ENCODE measurements around the gene TBX5.

TBX5 gene
- 0 to 0.36 (median 0.09) reads per million in 4 experiments for total RNA-seq

DNA sequence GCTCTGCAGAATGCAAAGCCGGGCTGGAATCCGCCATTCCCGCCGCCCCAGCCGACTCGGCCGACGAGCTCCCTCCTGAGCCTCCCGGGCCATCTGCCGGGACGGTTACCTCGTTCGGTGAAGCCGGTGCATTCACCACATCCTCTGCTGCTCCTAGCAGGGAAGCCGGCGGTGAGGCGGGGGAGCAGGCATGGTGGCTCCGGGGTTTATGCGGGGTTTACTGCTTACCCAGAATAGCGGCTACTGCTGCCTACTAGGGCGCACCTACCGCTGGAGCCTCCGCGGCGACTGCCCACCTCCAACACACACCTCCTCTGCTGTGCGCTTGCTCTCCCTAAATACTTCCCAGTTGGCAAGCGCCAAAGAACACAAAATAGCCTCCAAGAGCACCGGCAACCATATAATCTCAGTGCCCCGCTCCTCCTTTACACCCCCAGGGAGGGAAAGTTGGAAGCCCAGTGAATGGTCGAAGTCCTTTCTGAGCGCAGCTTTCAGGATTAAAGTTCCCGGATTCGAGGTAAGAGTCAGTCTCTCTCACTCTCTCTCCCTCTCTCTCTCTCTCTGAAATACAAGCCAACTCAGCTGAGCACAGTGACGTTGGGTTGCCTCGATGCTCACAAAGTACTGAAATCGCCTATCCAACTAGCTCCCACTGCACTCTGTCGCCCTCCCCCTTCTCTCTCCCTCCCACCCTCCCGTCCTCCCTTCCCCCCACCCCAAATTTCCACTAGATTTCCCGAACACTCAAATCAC is at the start of gene TBX5:
TSS of gene TBX5 (minus strand) at position 626 of the 753 bp plus-strand sequence. CDS start 2,246 bp downstream, outside the sequence.
- DNase-seq, result no peak

- DNase-seq, result no peak
These were observed 45.7 kb upstream of the TBX5 start for GRCh38 chr12:114451657-114452056.

DNA sequence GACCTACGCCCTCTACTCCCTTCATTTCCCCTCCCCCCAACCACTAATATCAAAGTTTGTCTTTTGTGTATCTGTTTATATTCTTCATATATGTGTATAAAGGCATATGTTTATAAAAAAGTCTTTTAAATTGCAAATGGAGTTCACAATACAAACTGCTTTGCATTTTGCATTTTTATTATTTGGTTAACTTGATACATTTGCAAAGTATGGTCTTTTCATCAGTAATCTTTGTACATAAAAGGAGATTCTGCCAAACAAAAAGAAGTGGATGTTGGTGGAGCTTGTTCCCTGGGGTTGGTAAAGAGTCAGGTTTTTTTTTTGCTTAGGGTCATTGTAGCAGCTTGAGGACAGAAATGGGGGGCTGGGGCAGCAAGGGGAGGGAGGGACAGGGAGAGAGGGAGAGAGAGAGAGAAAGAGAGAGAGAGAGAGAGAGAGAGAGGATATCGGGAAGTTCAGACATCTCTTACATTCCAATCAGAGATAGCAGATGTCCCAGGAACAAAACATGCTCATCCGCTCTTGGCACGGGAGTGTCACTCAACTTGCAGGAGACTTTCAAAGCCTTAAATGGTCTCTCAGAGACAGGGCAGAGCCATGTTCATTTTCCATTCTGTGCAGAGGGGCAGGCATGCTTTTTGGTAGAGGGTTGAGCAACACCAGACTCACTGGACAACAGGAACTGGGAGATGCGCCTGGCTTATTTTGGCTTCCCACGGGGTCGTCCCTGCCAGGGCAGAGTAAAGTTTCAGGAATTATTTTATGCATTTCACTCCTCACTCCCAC is 44.8 kb upstream of the TBX5 start:
- no peak for DNase-seq

DNA sequence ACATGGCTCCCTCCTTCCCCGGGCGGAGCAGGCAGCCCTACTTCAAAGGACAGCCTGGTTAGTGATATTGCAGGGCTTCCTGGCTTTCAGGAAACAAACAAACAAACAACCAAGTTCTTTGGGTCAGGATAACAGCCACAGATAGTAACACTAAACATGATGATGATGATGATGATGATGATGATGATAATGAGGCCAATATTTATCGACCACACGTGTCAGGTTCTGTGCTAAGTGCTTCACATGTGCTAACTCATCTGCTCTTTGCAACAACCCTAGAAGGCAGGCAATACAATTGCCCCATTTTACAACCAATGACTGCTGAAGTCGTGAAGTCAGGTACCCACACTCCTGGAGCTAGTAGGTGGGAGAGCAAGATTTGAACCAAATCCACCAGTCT is 44.1 kb upstream of the TBX5 start:
- no peak for DNase-seq

DNA sequence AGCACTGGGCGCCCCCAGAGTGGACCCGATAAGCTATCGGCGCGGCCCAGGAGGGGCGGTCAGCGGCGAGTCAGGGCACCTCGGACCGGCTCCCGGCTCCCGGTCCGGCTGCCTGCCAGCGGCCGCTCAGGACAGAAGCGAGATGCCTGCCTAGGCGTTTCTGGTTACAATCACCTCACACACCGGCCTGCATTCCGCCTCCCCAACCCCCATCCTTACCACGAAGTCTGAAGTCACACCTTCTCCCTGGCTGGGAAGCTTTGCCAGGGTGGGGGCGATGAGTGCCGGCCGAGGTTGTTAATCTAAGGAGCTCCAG is 42.6 kb upstream of the TBX5 start:
- DNase-seq, result no peak

GRCh38 chr12:114447799-114448617 is 42.1 kb upstream of the TBX5 start:
- no peak for DNase-seq

GRCh38 chr12:114447274-114447716 is 41.4 kb upstream of the TBX5 start:
- DNase-seq, result no peak

DNA sequence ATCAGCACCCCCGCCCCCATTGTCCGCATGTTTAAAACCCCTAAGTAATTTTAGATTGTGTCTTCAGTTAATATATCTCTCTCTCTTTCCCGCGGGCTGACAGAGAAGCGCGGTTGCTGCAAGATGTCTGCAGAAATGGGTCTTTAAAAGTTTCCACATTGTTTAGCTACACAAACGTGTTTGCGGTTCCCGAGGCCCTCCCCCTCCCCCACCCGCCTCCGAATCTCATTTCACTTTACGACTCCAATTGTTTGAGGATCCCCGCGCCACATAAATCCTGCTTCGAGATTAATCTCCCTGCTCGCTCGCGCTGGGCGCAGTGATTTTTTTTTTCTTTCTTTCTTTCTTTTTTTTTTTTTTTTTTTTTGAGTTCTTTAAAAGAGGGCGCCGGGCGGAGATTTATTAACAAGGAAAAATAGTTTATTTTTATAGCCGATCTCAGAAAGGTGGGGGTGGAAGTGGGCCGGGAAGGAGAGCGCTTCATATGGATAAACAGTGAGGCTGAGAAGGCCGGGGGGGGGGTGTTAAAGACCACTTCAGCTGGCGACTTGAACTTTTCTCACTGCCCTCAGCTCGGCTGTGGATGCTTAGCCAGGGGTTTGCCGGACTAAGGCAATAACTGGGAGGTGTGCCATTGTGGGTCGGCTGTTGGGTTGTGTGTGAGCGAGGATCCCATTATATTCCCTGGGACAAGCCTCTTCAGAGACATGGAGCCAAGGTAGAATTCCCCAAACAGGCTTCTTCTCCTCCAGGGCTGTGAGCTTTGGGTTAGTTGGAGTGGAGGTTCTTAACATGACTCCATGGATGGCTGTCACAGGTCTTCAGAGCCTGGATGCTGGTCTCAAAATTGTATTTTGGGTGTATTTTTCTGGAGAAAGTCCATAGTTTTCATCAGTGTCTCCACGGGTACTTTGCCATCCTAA is 39.7 kb upstream of the TBX5 start:
- DNase-seq, result no peak

GRCh38 chr12:114444422-114445279 is 38.7 kb upstream of the TBX5 start:
- DNase-seq, result no peak

DNA sequence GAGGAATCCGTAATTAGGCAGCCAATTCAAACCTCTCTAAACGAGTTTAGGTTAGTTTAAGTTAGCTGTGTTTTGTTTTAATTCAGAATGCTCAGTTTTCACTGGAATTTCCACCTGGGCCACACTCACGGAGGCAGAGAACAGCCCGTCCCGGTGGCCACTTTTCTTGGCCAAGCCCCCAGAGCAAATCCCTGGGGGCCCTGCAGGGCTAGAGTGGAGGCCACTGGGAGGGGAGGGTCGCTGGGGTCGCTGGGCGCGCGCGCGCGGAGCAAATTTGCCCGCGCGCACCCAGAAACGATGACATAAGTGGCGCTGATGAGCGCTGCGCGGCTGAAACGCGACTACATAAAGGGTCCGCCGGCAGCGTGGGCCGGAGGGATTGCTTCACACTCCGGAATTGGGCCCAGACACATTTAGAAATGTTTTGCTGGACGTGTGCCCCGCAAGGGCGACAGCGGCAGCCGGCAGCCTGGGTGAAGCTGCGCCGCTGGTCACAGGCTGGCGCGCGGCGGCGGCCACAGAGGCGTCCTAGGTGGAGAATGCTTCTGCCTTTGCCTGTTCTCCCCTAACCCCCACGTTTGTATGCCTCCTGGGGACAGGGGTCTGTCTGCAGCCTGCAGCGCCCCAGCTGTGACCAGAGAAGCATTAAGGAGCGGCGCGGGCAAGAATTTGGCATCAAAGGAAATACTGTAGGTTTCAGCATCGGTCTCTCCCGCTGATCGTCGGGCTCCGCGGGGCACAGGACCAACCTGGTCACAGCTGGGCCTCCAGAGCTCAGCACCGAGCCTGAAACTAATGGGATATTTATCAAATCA is 37.9 kb upstream of the TBX5 start:
- no peak for DNase-seq

DNA sequence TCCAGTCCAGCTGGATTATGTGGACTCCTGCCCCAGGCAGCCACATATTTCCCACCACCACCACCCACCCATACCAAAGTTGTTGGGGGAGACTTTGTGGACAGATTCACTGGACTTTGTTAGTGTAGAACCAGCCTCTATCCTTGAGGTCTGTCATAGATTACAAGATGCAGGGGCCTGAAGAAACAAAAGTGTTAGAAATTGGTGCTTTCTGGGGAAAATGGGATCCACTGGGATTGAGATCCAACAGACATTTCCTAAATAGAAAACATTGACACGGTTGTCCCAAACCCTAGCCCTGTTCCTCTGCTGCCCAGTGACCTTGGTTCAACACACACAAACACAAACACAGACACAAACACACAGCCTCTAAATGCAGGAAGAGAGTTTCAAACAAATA is 36.6 kb upstream of the TBX5 start:
- no peak for DNase-seq

DNA sequence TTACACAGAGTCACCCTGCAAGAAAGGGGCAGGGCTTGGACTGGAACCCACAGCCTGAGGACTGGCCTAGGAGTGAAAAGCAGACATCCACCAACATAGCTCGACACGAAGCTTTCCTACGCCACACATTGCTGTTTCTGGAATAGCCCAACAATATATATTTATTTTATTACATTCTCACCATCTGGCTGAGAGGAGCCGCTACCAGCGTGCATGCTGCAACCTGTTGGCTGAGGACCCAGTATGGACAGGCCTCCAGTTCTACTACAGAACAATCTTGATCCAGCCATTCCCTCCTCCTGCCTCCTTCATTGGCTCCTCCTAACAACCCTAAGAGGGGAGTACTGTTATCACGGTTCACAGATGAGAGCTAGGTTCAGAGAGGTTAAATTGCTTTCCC is 35.6 kb upstream of the TBX5 start:
- no peak for DNase-seq

DNA sequence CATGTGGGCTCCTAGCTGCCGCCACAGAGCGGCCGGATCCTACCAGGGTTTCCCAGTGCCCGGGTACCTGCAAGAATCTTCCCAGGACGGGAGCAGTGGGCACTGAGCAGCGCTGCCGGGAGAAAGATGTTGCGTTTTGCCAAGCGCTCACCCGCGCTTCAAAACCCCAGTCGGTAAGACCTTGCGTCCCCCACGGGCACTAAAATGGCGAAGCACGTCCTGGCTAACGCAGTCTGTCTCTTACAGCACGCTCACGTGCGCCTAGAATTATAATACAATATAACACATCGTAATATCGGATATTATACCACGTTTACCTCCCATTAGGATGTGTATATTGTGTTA is 35.1 kb upstream of the TBX5 start:
- no peak for DNase-seq

DNA sequence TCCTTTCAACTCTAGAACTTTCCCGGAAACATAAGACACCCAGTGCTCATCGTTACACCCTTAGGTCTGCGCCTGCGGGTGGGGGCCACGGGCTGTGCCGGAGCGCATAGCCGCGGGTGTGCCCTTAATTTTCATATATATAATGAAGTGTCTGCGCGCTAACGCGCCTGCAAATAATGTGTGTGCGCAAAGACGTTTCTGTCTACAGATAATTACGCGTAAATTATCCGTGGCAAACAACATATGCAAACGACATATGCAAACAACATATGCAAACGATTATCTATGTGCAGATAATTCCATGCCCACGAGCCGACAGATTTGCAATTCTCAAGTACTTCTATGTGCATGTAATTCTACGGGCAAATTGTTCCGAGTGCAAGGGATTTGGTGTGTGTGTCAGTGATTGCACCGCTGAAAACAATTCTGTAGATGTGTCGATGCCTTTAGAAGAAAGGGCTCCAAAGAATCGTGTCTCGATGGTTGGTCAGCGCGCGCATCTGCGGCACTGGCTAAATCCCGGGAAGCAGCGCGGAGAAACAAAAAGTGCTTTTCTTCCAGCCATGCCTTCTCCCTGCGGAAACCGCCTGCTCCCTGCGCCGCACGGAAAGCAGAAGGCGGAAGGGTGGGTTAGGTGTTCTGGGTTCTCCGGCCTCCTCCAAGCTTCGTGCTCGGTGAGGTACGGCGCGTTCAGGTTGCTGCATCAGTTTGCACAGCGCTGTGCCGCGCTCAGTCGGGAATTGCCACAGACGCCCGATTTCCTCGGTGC is 34.5 kb upstream of the TBX5 start:
- DNase-seq, result no peak

DNA sequence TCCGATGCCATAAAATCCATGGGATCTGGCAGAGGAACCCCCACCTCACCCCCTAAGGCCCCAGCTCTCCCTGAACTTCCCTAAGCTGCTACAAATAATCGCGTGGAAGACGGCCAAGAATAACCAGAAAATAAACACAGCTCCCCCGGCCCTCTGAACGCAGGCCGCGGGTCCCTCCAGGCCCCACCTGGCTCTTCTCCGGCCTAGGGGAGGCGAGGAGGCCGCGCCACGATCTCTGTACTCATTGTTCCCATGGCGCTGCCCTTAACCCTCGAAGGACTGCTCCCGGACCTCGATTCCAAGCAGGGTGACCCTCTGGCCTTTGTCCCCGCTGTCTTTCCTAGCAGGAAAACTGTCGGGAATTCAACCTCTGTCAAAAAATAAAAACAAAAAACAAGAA is 33.9 kb upstream of the TBX5 start:
- no peak for DNase-seq

DNA sequence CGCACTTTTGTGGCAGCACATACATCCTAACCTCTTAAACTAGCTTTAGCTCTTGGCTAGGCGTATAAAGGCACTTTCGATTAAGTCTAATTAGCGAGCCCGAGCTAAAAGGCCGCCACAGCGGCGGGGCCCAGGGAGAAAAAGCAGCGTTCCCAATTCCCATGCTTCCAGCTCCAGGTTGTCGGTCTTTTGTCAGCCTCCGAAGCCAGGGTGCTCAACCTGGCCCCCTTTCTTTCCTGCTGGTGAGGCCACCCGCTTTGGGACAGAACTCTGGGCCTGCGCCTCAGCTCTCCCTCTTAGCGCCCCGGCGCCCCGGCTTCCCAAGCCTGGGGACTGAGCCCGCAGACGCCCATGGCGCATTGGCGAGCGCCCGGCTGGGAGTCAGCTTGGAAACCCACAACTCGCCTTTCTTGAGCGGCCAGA is 33.3 kb upstream of the TBX5 start:
- DNase-seq, result no peak

DNA sequence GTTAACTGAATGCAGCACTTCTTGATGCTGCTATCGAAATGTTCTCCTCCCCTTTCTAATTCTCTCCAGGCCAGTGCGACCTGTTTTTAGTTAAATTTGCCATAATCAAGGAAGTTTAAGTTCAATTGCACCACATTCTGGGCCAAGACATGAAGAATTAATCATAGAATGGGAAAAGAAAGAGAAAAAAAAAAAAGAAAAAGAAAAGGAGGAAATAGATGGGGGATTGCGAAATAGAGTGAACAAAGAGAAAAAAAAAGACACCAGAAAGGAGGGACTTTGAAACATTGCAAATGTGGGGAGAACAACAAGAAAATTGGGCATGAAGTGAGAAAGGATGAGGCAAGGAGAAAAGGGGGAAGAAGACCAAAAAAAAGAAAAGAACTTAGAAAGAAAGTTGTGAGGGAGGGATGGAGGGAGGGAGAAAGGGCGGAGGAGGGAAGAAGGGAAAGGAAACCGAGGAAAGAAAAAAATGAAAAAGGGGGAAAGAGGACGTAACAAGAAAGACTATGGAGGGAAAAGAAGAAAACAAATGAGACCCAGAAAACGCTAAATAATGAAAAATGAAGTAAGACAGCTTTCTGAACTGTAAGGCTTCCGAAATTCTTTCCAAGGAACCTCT is 32.8 kb upstream of the TBX5 start:
- DNase-seq, result no peak

DNA sequence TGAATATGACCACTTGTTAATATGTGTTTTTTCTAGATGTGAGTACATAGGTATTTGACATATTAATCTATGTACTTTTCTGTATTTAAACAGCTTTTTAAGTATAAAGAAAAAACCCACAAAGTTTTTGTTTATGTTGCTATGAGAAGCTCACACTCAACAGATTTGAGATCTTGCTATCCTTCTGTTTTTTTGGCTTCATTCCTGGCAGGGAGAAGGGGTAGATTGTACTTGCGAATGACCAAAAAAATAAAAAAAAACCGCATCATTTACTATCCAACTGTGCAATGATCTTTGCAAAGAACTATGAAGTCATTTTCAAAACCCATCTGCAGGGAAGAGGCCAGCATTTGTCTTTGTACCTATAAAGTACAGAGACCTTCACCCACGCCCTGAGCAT is 28.4 kb upstream of the TBX5 start:
- DNase-seq, result no peak

DNA sequence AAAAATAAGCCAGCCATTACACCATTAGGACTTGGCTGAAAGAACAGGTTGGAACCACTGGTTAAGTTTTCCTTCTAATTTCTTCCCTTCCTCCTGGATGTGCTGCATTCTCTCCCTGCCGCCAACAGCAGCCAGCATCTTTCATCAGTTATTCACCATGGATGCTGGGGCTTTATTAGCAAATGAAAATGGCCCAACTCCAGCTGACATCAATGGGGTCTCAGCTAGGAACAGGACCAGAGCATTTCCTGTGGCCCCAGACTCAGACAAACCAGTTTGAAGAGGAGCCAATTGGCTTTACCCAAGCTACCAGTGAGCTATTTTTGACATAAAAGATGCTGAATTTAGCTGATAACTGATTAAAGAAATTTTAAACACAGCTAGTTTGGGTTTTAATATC is 26.0 kb upstream of the TBX5 start:
- DNase-seq, result no peak

Data from effector CD8-positive, alpha-beta T cell (primary cell).